Measurements from ENCODE around the gene ABCB4.

GRCh38 chr7:87411186-87411585, 64.3 kb downstream of the ABCB4 start:
- TF ChIP-seq CTCF (IDR thresholded peaks at IDR 0.05) (no peak), EP300 (IDR thresholded peaks at IDR 0.05) (no peak)

All from upper lobe of left lung (tissue), 4 donors.